HG03025 (cell line): Measurements from ENCODE around the gene AADAC.
"Not testable (repeated sequence)": the region's sequence is repeated elsewhere in the genome, so short reads cannot be mapped to it uniquely, and the experiment has no call there.

Experiments
- ATAC-seq: cut with Tn5 transposase; IDR thresholded peaks from one replicate; pipeline ENCODE4 v1.9.1; 2021; ENCODE audit warnings: mild to moderate bottlenecking, moderate library complexity; ENCODE audit not compliant: unreplicated experiment, low FRiP score

The AADAC gene

DNA sequence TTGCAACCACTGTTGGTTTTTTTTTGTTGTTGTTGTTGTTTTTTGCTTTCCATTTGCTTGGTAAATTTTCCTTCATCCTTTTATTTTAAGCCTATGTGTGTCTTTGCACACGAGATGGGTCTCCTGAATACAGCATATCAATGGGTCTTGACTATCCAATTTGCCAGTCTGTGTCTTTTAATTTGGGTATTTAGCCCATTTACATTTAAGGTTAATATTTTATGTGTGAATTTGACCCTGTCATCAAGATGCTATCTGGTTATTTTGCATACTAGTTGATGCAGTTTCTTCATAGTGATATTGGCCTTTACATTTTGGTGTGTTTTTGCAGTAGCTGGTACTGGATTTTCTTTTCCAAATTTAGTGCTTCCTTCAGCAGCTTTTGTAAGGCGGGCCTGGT lies 36.1 kb downstream of the AADAC start:
- not testable (repeated sequence) for ATAC-seq

DNA sequence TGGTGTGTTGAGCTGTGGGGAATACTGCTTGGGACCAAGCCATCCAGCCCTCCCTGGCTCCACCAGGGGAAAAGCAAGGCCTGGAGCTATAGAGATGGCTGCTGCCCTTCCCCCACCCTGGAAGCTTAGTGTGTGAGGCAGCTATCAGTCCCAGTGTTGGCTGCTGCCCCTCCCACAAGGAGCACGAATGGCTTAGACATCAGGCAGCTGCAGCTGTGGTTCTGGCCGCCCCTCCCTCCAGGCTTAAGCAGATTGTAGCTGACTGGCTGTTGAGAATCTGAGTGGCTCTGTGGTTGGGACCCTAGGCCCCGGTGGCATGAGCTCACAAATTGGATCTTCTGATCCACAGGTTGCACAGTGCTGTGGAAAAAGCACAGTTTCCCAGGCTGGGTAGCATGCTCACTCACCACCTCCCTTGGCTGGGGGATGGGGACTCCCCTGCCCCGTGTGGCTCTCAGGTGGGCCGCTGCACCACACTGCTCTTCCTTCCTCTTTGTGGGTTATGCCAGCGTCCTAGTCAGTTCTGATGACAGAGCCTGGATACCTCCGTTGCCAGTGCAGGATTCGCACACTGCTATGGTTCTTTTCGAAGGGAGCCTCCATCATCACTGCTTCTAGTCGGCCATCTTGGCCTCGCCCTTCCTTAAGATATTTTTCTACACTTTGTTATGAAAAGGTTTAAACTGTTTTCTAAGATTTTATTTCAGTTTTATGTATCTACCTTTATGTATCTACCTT lies 38.3 kb downstream of the AADAC start:
- no peak for ATAC-seq

DNA sequence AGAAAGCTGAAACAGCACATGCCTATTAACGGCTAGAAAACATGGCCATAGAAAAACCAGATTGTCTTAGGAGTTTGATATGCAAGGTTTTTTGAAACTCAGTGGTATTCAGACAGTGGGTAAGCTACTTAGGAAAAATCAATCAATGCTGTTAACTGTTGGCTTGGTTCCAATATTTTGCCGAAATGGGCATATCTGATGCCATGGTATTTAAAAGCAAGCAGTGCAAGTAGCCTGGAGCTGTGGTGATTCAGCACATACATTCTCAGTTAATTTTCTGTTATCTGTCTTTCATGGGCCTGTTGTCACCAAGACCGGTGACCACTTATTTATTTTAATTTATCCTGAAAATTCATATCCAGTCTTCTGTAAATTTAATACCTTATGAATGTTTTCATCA lies 42.2 kb downstream of the AADAC start:
- no peak for ATAC-seq

DNA sequence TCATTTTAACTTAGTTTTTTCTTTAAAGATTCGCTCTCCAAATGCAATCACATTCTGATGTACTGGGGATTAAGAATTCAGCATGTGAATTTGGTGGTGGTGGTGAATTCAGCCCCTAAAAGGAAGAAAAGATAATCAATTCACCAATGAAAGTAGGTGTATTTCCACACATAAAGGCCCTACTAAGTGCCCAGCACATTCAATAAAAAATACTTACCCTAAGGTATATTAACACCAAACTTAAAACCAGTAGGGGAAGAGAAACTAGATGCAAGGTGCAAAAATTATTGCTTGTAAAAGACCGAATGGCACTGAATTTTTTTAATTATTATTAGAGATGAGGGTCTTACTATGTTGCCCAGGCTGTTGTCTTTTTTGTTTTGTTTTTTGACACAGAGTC lies 42.7 kb downstream of the AADAC start:
- ATAC-seq: no peak

DNA sequence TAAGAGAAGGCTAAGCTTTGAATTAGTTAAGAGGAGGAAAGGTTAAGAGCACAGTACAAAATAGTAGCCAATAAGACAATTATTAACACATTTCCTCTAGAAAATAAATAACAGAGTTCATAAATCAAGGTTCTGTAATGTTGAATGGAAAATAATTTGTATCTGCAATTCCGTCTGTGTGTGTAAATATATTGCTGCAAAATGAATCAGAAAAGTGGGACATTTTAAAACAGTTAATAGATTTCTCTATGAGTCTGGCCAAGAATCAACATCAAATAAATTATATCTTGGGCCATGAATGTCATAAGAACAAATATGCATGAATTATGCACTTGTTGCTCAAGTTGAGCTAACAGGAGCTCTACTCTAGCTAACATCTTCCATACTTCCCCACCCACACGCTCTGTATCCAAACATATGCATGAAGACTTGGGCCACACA lies 45.3 kb downstream of the AADAC start:
- ATAC-seq: no peak

DNA sequence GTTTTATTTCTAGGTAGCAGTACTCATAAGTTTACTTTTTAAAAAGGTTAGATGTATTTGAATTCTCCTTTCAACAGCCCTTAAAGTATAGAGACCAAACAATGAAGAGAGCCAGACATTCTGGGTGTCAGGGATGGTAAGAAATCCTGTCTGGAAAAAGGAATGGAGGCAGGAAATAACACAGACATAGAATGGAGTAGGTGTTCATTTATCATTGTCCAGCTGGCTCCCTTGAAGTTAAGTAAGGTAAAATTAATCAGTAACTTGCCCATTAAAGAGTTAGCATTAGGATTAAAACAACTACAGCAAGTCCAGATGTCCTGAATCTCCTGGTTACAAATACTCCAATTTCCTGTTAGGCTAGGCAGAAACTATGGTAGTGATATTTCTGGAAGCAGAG lies 46.0 kb downstream of the AADAC start:
- no peak for ATAC-seq

DNA sequence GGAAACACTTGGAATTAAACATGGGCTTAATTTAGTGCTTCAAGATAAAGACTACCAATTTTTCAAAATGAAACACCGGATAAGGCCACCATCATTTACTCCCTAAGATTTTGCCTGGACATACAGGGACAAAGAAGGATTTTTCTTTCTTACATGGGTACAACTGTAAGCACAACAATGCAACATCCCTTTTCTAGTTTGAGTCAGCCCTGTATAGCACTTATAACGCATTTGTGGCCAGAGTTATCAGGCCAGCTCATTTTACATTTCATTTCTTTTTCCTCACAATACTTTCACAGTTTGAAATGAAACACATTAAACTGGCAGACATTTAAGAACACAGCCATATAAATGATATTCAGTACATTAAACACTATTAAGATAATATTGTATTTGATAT lies 49.7 kb downstream of the AADAC start:
- ATAC-seq: no peak

DNA sequence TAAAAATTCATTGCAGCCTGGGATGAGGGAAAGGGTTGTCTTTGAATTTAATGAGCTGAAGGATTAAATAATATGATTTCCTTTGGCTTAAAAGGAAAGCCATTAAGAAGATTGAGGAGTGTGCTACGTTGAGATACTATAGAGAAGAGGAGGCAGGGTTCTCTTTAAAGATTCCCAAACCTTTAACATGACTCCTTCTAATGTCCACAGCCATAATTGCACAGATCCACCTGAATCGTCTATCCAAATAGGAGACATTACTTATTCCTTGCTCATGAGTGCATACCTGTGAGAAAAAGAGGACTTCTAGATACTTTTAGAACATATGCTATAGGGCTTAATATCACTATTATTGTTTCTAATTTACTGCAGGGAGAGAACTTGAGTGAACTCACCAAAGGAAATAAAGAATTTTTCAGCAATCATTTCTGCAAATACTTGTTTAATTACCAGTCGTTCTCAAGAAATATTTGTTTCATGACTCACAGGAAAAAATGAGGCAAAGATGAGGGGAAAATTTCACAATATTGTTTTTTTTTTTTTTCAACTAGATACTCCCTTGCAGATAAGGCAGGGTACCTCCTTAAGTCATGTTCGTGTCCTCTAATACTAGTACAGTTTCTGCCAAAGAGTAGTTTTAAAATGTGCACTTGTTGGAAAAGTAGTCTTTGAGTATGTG lies 50.6 kb downstream of the AADAC start:
- no peak for ATAC-seq

DNA sequence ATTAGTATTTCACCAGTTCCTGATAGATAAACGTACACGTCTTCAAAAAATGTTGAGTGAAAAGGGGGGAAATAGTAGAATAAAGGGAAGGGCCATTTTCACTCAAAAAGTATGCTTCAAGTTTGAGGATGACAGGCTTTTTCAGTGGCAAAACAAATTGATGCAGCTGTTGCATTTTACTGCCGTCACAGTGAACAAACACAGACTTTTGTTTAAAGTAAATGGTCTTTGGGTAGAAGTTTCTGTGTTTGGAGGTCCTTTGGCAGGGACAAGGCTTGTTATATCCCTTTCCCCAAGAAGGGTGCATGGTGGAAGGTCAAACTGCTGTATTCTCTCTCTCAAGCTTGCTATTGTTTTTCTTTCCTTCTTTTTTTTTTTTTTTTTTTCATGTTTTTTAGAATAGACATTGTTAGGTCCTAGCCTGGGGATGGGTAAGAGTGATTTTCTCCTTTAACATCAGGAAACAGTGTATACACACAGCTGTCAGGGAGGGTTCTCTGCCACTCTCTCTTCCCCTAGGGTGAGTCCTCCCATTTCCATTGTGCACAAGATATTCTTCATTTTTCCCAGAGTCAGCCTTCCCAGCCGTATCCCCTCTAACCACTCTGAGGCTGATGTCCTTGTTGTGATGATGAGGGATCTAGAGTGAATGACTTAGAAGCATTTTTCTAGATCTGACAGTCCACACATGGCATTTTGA lies 52.9 kb downstream of the AADAC start:
- no peak for ATAC-seq

DNA sequence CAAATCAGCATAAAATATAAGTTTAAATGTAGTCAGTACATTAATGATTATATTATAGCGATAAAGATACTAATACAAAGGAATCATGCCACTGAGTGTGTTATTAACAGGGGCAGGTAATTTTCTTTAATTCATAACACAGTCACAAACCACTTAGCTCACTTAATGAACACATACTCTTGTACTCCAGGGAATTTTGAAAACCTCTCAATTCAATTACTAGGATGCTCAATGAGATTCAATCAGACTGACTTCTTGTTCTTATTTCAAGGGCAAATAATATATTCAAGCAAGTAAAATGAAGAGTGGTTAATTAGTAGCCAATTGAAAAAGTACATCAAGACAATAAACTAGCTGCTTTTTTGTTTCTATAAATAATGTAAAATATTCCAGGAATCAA lies 53.8 kb downstream of the AADAC start:
- ATAC-seq: no peak

DNA sequence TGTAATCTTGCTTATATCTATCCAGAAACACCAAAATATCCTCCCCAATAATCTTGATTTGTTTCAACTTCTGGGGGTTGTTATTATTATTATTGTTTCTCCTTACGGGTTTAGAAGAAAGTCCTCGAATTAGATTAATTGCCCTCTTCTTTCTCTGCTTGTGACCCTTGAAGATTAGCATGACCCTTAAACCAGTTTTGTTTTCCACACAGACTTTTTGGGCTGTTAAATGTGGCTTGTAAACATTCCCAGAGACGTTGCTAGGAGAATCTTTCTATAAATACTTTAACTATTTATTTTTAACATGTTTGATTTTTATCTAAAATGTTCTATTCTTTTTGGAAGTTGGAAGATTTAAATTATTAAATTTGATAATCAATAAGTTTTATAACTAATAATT lies 55.3 kb downstream of the AADAC start:
- ATAC-seq: no peak

DNA sequence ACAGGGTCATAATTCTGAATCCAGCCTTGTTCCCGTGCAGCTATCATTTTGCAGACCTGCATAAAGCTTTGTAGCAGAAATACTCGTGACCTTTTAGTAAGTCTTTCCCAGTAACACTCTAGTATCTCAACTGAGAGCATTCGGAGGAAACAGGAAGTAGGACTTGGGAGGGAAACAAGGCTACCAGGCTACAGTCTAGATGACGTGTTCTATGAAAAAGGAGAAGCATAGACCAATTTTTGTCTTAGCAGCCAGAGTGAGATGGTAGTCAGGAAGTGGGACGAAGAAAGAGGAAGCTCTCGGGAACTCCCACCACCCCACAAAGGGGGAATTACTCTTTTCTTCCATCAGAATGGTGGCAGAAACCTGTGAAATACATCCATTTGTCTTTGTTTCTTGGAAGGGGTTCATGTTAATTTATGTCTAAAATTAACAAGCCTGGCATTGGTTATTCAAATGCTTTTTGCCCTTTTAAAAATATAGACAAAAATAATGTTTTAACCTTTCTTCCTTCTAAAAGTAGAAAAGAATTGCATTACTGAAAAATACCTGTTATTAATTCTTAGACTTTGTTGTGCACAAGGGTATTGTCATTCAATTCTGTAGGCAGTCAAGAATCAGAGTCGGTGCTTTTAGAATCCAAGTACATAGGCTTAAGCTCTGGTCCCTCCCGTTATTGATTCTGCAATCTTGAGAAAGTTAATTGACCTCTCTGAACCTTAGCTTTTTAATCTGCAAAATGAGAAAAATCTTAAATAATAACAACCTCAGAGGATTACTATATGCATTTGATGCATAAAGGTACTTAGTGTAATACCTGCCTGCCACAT lies 57.9 kb downstream of the AADAC start:
- peak; percentile 92 for ATAC-seq

DNA sequence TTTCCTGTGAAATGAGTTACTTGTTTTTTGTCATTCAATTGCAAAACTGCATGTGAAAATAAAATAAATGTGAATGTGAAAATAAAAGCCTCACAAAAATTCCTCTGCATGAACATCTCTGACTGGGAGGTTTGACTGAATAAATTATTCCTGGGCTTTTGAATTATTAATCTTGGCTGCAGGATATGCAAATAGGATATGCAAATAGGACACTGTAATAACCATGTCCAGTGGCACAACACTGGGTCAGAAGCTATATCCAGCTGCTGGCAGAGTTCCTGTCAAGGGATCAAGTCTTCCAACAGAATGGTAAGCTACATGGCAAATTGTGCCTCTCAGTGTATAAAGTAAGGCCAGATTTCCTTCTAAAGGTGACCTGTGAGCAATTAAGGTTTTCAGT lies 59.5 kb downstream of the AADAC start, which contains the start of gene SUCNR1:
Gene SUCNR1 (plus strand): TSS at position 246 of the 400 bp plus-strand sequence. CDS start 6,250 bp downstream, outside the sequence.
- ATAC-seq: no peak

DNA sequence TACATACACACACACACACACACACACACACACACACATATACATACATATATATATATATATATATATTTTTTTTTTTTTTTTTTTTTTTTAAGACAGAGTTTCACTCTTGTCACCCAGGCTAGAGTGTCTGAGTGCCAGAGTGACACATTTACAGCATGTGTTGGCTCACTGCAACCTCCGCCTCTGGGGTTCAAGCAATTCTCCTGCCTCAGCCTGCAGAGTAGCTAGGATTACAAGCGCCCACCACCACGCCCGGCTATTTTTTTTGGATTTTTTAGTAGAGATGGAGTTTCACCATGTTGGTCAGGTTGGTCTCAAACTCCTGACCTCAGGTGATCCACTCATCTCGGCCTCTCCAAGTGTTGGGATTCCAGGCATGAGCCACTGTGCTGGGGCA lies 60.2 kb downstream of the AADAC start:
- not testable (repeated sequence) for ATAC-seq

DNA sequence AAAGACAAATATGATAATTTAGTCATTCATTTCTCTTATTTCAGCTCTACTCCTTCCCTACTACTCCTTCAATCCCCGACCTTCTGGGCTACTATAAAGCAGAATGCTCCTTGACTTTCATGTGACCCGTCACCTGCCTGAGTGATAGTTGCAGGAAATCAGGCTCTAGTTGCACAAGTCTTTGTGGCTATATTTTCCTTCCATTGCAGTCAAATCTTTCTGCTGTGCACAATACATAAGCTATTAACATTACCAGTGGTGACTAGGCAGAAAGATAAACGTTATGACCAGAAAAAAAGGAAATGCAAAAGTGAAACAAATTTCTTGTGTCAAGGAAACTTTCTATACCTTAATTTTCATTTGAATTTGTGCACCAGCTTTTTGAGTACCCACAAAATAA lies 61.8 kb downstream of the AADAC start:
- peak; percentile 40 for ATAC-seq

DNA sequence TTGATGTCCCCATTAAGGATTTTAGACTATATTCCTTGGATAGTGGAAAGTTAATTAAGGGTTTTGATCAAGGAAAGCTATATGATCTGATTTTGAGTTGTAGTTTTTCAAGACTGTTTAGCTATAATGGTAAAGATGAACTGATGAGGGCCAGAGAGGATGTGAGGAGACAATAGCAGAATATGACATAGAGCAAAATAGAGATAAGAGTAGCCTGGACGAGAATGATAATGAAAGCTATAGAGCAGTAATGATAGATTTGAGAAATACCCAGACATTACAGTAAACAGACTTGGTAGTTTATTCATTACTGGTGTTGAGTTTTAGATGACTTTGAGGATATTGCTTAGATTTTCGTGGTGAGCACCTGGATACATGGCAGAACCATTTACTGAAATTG lies 63.4 kb downstream of the AADAC start:
- ATAC-seq: no peak
